GM04503 (cell line): Measurements from ENCODE around the gene CDK18.
"Not testable (repeated sequence)": the region's sequence is repeated elsewhere in the genome, so short reads cannot be mapped to it uniquely, and the experiment has no call there.

Experiments used
- DNase-seq: peaks from one replicate; pipeline ENCODE4 v3.0.0-alpha.2; 2012; ENCODE audit warnings: low read depth

CDK18 gene

GRCh38 chr1:205504311-205505075, at the start of gene CDK18:
CDK18 (plus strand) TSS chr1:205504669; CDS start chr1:205523168, 18,499 bp downstream.
- no peak for DNase-seq

GRCh38 chr1:205454903-205455335, 49.5 kb upstream of the CDK18 start:
- no peak for DNase-seq

GRCh38 chr1:205455581-205456382, 48.7 kb upstream of the CDK18 start, which contains the start of gene BLACAT1:
BLACAT1 (minus strand) TSS chr1:205456045.
- DNase-seq, result no peak

GRCh38 chr1:205456383-205456867, 48.0 kb upstream of the CDK18 start:
- DNase-seq, result no peak

GRCh38 chr1:205456868-205457745, 47.4 kb upstream of the CDK18 start:
- DNase-seq, result no peak

- DNase-seq, result no peak
These were observed 45.5 kb upstream of the CDK18 start for GRCh38 chr1:205458777-205459566.

- no peak for DNase-seq
These were observed 39.1 kb upstream of the CDK18 start for GRCh38 chr1:205465392-205465791.

GRCh38 chr1:205466595-205467220, 37.8 kb upstream of the CDK18 start:
- no peak for DNase-seq

- no peak for DNase-seq
These were observed 34.3 kb upstream of the CDK18 start for GRCh38 chr1:205470131-205470530.

GRCh38 chr1:205472737-205473441, 31.6 kb upstream of the CDK18 start:
- no peak for DNase-seq

- DNase-seq, result no peak
These were observed 31.0 kb upstream of the CDK18 start for GRCh38 chr1:205473475-205473874.

- no peak for DNase-seq
These were observed 30.5 kb upstream of the CDK18 start for GRCh38 chr1:205473966-205474365.

- DNase-seq, result no peak
These were observed 29.9 kb upstream of the CDK18 start for GRCh38 chr1:205474571-205474970.

- no peak for DNase-seq
These were observed 28.6 kb upstream of the CDK18 start for GRCh38 chr1:205475855-205476254.

- no peak for DNase-seq
These were observed 27.8 kb upstream of the CDK18 start for GRCh38 chr1:205476648-205477047.

- DNase-seq, result no peak
These were observed 27.2 kb upstream of the CDK18 start for GRCh38 chr1:205477121-205477758.

- DNase-seq, result peak; percentile 28
These were observed 26.7 kb upstream of the CDK18 start for GRCh38 chr1:205477759-205478247.

- not testable (repeated sequence) for DNase-seq
These were observed 25.5 kb upstream of the CDK18 start for GRCh38 chr1:205478985-205479384.

- no peak for DNase-seq
These were observed 24.0 kb upstream of the CDK18 start for GRCh38 chr1:205480349-205480985.
